ENCODE data around the gene TSPAN18.

TSPAN18 gene

DNA sequence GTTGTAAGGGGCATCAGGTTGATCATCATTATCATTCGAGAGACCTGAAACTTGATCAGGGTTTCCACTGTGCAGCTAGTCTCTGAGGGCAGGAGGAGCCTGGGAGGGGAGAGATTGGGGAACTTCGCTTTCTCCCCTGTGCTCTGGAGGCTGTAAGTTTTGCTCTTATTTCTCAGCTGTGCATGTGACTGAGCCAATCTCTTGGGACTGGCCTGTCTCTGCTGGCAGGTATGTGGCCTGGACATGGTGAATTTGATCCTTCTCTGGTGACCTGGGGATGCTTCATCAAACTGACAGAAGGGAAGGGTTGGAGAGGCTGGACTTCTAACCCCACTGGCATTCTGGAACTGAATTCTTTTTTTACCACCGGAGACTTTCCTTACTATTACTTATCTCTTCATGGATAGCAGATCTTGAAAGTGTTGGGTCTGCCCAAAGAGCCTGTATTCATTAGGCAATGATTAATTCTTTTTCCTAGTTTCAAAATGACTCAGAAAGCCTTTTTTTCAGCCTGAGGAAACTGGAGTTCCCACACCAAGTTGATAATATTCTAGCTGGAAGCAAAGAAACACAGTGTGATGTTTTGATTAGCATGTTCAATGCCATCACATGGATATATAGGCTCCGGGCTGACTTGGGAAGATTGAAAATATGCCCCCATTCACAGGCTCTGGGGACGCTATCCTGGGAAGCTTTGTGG lies 36.5 kb downstream of the TSPAN18 start:
- no peak for DNase-seq

DNA sequence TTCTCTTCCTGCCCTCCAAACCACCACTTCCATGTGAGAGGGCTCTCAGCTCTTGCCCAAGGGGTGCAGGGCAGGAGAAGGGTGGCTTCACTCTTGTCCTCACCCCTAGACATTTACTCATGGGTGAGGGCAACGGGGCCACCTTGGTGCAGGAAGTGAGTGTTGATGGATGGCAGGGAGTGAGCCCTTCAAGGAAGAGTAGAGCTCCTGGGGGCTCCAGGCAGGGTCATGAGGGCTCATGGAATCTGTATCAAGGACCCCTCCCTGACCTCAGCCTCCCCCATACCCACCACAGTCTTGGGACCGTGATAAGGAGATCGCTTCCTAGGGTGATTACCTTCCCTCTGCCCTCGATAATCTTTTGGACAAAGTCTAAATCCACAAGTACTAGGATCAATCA lies 37.8 kb downstream of the TSPAN18 start:
- no peak for DNase-seq

DNA sequence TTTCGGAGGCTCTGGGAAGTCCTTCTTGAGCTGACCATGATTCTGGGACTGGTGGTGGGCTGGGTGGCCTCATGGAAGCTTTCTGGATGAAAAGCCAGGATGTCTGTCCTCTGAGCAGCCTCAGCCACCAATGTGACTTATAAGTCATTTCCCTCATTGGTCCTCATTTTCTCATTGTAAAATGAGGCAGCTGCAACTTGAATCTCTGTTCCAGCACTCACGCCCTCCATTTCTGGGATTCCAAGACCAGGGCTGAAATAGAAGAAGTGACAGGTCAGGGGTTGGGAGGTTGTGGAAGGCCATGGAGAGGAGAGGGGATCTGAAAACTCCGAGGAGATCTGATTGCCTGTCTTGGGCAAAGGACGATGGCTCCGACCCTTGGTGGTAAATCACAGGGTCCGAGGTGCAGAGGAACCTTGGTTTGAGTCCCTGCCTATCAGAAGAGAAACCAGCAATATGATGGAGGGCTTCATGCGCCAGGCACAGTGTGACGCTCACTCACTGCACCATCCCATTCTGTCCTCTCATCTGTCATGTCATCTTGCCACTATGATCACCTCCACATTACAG lies 38.3 kb downstream of the TSPAN18 start:
- no peak for DNase-seq

DNA sequence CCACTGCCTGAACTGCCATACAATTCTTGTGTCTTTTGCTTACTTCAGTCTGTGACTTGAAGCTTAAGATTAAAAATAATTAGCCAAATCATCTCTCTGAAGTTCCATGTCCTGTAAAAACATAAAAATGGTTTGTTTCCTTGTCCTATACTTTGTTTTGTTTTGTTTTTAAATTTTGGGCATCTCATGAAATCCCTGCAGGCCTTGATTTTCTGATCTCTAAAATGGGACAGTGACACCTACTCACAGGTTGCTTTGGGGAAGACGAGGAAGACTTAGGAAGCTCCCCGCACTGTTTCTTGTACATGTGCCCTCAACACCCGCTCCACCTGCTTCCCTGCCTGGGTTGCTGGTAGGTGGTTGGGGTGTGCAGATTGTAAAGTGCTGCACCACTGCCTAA lies 38.9 kb downstream of the TSPAN18 start:
- DNase-seq, result no peak

DNA sequence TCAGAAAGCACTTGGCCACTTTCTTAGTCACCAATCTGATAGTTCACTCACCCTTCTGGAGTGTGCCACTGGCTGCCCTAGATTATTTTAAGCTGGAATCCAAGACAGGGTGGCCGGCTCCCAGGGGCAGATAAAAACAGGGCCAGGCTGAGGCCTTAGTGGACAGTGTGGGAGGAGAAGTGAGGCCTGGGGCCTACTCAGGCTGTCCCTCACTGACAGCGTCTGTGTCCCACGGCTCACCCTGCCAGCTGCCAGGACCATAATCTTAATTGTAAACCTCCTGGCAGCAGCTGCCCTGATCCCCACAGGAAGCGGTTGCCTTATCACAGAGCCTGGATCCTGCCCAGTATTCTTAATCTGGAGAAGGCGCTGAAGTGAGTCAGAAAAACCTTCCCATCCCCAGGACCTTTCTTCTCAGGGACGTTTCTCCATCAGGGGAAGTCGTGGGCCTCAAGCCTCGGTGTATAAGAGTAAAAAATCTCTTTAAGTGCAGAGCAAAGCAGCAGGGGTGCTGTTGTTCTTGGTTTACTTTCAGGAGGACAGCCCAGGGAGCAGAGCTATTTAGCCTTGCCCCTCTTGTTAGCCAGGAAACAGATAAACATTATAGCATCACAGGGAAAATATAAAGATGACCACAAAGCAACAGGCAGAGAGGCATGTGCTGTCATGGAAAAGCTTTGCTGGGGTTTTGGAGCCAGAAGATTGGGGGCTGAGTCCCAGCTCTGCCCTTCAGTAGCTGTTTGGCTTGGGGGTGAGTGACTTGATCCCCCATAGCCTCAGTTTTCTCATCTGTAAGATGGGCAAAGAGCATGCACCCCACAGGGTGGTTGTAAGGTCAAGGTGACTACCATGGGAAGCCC lies 39.6 kb downstream of the TSPAN18 start:
- no peak for DNase-seq

DNA sequence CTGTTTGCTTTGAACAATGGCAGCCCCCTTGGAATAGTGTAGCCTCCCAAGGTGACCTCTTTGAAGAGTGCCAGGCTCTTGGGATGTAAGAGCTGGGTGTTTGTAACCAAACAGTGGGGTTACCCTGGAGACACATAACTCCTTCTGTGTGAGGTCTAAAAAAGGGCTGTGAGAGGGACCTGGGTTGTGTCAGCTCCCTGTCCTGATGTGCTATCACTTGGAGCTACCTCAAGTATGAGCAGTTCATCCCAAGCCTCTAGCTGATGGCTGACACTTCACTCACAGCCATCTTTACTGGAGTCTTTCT lies 40.2 kb downstream of the TSPAN18 start:
- no peak for DNase-seq

DNA sequence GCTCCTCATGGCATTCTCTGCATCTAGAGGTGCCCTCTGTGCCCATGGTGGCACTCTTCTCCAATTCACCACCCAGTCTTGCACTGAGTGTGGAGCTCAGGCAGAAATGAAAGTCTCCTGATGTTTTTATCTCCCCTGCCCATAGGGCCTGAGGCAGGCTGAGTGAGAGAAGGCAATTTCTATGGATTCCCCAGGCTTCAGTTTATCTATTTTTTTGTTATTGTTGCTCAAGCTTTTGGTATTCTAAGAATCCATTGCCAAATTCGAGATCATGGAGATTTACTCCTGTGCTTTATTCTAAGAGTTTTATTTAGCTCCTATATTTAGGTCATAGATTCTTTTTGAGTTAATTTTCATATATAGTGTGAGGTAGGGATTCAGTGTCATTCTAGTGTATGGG lies 40.7 kb downstream of the TSPAN18 start:
- no peak for DNase-seq

DNA sequence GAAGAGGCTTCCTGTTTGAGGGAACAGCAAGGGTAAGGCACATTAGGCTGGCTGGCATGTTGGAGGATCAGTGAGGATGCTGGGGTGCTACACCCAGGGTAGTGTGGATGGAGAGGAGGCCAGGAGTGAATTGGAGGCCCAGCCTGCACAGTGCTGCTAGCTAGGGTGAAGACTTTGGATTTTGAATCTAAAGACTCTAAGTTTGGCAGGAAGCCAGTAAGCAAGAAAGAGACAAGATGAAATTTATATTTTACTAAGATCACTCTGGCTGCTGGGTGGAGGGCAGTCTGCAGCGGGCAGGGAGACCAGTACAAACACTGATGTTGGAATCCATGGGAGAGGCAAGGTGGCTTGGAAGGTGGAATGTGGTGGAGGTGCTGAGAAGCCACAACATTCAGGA lies 43.6 kb downstream of the TSPAN18 start:
- DNase-seq, result no peak

DNA sequence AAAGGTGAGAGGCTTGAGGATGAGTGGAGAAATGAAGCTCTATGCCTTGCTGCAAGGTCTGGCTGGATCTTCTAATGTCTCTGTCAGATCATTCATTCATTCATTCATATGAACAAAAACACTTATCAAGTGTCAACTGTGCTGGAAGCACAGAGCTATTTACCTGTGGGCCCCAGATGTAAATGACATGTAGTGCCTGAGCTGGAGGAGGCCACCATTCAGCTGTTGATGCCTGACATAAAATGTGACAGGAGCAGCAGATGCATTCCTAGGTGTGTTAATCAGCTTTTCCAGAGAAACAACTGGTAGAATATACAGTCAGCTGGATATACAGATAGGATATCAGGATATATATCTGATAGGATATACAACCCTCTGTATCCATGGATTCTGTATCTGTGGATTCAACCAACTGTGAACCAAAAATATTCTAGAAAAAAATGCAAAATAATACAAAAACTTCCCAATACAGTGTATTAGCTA lies 44.5 kb downstream of the TSPAN18 start:
- DNase-seq, result no peak

DNA sequence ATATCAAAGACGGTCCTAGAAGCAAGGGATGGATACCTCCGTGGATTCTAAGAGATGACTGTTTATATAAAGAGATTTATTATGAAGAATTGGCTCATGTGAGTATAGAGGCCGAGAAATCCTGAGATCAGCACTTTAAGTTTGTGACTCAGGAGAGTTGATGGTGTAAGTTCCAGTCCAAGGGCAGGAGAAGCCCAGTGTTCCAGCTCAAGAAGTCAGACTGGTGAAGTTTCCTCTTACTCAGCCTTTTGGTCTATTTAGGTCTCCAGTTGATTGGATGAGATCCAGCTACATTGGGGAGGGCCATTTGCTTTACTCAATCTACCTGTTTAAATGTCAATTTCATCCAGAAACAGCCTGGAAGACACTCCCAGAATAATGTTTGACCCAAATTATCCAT lies 45.1 kb downstream of the TSPAN18 start:
- DNase-seq, result no peak

DNA sequence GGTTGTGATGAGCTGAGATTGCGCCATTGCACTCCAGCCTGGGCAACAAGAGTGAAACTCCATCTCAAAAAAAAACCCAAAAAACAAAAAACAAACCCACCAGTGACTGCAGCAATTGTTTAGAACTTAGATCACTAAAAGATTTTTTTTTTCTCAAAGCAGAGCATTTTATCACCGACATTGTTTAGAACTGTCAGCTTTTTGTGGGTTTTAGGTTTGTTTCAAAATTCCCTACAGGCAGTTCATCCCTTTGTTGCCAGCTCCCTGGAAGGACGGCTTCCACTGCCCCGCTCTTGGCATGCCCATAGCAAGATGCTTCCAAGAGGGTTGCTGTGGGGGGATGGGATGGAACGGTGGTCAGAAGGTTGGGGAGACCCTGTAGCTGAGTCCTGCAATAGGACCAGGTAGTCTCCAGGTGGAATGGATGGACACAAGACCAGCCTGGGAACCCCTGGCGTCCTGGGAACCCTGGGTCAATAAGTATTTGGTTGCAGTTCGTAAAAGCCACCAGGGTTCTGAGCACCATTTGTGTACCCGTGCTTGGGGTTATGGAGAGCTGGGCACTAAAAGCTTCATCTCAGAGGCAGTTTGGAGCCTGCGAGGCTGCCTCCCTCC lies 46.7 kb downstream of the TSPAN18 start:
- DNase-seq, result no peak

DNA sequence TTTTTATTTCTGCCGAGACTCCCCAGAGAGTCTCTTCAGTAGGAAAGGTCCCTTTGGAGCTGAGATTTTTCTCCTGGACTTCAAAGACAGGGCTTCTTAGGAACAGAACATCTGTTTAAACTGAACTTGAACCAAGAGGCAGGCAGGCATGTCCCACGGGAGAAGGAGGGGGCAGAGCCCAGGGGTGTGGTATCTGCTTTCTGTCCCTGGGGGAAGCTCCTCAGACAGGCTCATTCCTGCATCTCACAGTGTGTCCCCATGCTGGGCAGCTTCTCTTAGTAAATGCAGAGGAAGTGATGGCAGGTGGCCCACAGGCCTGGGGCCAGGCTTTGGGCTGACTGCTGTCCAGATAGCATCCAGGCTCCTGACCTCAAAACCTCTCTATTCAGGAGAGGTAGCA lies 47.3 kb downstream of the TSPAN18 start:
- no peak for DNase-seq

DNA sequence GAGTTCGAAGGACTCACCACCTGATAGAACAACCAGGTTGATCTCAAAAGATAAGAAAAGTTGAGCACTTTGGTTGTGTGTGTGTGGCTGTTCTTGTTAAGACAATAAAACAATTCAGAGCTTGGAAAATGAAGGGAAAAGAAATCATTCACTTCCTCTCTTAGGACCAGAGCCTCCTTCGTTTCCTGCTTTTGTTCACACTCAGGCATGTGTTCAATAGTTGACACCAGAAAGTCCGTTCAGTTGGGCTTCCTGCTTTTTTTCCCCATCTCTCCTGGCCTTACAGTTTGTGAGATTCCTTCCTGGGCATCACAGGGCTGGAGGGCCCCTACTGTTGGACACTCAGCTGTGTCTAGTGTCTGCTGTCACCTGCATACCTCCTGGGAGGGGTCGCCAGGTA lies 48.0 kb downstream of the TSPAN18 start:
- DNase-seq, result no peak

DNA sequence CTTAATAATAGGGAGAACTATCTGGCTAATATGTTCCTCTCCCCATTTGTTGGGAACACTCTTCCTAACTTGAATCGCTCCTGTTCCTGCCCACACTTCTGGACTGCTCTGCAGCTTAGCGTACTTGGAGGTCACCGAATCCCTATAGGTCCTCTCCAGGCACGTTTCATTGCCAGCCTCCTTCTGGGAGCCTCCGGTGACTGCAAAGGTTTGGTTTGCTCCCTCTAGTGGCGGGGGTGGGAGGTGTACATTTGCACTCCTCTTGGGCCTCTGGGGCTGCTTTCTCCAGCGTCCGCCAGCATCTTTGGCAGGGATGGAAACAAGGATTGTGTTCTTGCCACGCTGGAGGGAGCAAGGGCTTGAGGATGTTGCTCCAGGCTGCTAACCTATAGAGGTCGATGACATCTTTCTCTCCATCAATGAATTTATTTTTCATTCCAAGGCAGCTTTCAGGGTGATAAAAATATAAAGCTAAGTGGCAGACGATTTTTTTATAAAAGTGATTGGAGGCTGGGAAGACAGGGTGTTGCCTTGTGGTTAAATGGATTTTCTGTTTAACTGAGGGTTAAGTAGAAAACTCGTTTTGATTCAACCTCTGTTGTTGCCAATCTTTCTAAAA lies 48.7 kb downstream of the TSPAN18 start:
- no peak for DNase-seq

DNA sequence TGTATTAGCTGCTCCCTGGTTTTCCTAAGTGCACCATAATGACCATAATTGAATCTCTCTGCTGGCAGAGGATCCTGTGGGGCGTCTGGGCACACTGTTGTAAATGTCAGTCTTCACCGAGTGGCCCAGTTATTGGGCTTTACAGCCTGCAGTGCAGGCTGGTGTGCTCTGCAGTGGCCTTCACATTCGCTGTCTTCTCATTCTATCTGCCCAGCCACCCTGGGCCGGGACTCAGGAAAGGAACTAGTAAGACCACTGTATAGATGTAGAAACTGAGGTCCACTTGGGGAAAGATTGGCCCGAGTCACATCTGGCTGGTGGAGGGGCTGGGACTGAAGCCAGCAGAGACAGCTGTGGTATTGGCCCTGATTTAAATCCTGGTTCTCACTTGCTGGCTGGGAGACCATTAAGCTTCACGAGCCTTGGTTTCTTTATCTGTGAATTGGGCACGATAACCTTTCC lies 49.3 kb downstream of the TSPAN18 start:
- DNase-seq, result no peak

DNA sequence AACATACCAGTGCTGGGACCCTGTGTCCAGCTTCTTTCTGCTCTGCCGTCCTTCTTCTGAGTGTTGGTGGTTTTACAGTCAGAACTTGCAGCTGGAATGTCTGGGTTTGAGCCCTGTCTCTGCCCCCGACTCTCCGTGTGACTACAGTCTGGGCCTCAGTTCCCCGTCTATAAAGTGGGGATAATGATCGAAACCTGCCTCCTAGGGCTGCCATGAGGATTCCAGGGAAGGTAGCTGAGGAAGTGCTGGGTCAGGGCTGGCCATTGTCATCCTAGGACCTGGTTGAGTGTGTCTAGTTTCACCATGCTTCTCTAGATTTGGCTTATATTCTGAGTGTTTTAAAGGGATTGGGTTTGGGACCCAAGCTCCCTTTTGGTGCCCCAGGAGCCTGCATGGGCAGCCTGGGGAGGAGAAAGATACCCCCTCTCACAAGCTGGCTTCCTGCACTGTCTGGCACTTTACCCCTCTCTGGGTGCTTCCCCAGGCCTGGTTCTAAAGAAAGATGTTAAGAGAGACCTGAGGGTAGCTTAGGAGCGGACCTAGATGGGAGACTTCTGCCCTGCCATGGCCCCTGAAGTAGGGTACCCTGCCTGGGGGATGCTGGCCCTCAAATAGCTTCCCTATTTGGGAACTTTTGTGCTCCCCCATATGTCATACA lies 49.9 kb downstream of the TSPAN18 start:
- no peak for DNase-seq

DNA sequence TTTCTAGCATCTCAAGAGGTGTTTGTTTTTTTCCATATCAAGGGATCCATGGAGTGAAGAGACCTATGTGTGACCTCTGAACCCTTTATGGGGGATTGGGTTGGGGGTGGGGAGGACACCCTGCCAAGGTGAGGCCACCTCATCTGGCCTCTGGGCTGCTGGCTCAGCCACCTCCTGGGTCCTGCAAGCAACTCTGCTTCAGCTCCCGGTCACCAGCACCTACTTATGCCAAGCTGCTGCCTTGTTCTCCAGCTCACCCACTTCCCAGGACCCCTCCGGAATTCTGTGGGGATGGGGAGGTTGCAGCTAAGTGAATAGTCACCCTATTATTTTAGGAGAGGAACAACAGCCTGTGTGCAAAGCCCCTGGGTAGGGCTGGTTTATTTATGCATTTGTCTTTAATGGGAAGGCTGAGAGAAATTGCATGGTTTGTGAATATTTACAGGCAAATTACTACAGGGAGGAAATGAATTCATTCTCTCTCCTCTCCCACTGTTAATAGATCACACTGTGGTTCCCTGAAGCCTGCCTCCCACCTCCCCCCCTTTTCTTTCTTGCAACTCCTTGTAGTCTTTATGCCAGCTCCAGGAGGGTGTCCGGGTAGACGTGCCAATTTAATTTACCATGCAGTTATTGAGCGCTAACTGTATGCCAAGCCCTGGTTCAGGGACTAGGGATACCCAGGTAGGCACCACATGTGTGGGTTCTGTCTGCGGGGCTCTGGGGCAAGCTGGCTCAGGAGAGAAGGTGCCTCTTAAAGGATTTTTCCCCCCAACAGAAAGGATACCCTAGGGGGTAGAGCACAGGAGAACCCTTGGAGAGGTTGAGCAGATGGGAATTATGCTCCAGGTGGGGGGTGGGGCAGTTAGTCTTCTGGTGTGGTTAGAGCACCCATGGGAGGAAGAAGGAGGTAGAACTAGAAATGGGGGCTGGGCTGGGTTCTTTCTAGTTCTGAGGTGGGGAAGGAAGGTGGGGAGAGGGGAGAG lies 50.7 kb downstream of the TSPAN18 start:
- DNase-seq, result no peak

DNA sequence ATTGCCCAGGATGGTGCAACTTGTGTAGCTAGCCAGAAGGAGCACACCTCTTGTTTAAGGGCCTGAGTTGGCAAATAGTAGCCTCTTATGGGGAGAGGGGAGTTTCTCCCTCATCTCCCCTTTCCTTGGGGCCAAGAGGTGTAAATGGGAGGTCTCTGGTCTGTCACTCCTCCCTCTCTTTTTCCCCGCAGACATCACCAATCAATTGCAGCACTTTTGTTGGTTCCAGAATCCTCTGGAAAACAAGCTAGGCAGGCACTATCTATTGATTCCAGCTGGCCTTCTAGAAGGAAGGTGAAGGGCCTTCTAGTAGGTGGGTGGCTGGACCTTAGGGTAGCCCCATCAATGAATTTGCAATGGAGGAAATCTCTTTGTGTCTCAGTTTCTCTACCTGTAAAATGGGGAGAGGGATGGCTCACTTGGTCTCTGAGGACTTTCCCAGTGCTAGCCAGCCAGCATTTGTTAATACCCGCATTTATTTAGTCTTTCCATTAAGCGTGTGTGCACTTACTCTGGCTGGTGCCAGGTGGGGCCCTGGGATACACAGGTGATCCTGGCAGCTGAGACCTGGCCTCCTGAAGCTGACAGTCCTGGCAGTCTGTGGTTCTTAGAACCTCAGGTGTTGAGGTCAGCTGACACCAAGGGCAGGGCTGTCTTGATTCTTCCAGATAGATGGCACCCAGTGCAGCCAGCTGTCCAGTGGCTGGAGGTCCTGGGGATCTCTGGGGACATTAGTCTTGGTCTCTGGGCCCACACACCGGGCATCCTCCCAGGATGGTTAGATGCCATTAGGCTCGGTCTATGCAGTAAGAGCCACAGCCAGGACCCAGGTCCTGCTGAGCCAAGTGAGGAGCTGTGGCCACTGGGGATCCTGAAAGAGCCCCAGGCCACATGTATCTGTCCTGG lies 51.7 kb downstream of the TSPAN18 start:
- DNase-seq, result no peak

DNA sequence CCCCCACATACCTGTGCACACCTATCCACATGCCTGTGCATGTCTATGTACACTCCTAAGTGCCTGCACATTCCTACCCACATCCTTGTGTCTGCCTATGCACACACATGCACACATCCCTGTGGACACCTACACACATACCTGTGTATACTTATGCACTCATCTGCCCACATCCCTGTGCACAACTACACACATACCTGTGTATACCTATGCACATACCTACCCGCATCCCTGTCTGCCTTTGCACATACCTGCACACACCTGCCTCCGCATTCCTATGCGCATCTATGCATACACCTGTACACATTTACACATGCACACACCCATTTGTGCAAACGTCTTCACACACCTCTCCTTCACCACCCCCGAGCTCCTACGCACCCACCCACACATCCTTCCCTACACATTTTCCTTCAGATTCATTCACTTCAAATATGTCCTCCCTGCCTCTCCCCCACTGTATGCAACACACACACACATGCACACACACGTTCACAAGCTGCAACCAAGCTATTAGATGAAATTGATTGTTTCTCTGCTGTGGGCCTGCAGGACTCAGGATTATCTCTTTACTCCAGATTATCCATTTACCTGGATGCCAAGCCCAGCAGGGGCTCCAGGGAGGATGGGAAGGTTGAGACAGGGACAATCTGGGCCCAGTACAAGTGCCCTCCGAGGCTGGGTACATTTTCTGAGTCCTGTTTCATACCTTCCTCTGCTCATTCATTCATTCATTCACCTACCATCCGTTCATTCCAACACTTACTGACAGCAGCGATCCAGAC lies 53.2 kb downstream of the TSPAN18 start:
- no peak for DNase-seq

All from NCI-H748 treated with DMSO at 0.1 percent for 48 hours (cell line).